HT-29 (cell line): ENCODE data around the gene B4GALT1. TPM values are rescaled to one million over a fixed set of nuclear protein-coding genes. Genes with fewer than 3 reads are reported as not detected.
A peak's percentile ranks its signal among the peaks of the same experiment; 100 is the strongest.
"Not testable (repeated sequence)": the region's sequence is repeated elsewhere in the genome, so short reads cannot be mapped to it uniquely, and the experiment has no call there.

Source experiments
- DNase-seq: peaks from one replicate; pipeline ENCODE4 v3.0.0-alpha.2; 2015; ENCODE audit warnings: low spot score
- total RNA-seq: library from RNA; depleted of rRNA; stranded (reverse); fragments of >200 nt; shearing (Covaris generic); gene quantifications from 2 replicates; pipeline ENCODE4 v1.2.3, GENCODE V29; 2014

B4GALT1 gene
- total RNA-seq, 1 experiment from 2014 or later: 16.9 TPM

- DNase-seq: no peak
These were observed 17.8 kb upstream of the B4GALT1 start for GRCh38 chr9:33184963-33185362.

- no peak for DNase-seq
These were observed 15.4 kb upstream of the B4GALT1 start for GRCh38 chr9:33182519-33182918.

- no peak for DNase-seq
These were observed 13.5 kb upstream of the B4GALT1 start for GRCh38 chr9:33180526-33181184.

- DNase-seq: no peak
These were observed 12.0 kb upstream of the B4GALT1 start for GRCh38 chr9:33178972-33179697.

- DNase-seq: no peak
These were observed 10.5 kb upstream of the B4GALT1 start for GRCh38 chr9:33177639-33178038.

DNA sequence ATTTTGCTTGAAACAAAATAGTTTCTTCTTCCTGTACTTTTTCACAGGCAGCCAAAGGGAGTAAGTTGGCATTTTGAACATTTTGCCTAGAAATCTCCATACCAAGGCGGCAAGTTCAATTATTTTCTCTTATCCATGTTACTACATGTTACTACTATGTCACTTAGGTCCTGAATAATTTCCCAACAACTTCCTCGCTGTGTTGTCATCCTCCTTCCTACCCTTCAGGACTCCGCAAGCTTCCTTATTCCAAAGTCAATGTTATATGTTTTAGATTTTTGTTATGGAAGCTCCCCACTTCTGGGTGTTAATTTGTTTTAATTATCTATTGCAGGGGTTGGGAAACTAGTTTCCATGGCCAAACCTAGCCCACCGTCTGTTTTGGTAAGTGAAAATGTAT, 9.9 kb upstream of the B4GALT1 start:
- DNase-seq: no peak

- no peak for DNase-seq
These were observed 8.7 kb upstream of the B4GALT1 start for GRCh38 chr9:33175649-33176325.

DNA sequence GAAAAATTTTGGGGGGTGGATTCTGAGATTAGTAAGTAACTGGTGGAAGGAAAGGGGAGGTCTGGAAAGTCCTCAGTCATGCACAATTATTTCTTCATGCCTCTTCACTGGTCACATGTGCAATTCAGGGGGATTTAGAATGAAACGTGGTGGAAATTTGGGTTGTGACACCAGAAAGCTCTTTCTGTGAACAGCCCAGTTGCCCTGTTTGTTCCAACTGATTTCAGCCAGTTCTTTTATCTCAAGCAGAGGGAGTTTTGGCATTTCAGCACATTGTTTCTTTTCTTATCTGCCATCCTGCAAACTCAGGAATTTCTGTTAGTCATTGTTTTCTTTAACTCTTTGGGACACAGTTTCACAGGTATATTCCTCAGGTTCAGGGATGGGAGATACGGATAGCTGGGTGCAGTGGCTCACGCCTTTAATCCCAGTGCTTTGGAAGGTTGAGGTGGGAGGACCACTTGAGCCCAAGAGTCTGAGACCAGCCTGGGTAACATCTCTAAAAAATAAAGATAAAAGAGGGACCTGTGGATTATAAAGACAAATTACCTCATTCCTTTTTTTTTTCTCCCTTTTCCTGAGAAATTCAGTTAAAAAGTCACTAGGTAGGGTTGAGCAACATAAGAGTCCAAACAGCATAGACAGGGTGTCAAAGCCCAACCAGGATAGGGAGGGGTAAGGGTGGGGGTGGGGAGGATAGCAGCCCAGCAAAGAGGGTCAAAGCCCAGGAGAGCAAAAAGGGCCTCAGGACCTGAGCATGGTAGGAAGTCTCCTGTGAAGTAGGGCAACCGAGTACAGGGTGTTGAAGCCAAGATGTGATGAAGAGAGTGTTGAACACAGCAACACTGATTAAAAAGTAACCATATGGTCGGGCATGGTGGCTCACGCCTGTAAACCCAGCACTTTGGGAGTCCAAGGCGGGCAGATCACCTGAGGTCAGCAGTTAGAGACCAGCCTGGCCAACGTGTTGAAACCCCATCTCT, 5.4 kb upstream of the B4GALT1 start:
- DNase-seq: no peak

DNA sequence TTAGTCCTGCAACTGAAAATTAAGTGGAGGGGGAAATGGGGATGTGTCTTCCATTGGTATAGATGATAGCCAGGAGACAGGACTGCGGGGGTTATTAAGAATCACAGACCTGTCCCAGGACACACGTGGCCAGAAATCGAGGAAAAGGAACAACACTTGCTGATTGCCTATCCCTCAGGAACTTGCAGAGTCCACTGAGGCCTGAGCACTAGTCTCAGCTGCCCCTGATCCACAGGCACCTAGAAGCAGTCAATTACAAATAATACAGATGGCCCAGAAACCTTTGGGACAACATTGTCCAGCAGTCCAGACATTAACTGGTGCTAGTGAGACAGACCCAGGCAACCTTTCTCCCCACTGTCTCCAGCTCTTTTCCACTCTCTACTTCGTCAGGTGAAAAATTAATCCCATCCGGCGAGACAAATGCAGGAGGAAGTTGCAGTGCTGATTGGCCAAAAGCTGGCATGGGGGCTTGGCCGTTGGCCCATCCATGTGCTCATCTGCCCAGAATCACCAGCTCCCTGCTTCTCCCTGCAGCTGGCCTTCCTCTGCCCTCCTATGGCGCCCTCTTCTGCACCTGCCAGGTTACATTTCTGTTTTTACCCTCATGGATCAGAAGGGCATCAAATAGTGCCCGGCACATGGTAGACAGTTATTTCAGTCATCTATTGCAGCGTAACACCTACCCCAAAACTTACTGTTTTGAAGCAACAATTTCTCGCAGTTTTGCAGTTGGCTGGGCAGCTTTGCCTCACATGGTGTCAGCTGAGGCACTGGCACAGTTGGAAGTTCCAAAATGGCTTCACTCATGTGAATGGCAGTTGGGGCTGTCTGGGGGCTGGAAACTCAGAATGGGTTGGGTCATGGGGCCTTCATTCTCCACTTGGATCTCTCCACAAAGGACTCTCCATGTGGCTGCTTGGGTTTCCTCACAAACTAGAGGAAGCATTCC, 3.6 kb upstream of the B4GALT1 start:
- peak; percentile 43 for DNase-seq

- no peak for DNase-seq
These were observed 1.9 kb upstream of the B4GALT1 start for GRCh38 chr9:33168941-33169544.

DNA sequence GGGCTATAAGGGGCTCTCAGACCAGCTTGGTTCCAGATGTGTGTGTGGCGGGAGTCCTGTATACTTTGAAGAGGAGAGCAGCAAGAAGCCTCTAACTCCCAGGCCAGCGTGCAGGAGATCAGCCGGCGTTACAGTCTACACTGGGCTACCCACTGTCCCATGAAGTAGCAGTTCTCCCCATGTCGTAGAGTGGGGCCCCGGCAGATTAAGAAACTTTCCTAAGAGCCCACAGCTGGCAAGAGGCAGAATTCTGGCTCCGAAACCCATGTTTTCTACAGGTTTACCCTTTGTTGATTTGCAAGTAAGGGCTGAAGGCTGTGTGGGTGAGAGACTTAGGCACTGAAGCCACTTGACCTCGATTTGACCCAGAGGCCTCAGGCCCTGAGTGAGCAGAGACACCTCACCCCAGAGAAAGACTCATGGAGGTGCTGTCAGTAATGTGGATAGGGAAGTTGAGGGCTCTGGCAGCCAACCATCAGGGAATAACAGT, 881 bp upstream of the B4GALT1 start:
- DNase-seq: peak; percentile 5

DNA sequence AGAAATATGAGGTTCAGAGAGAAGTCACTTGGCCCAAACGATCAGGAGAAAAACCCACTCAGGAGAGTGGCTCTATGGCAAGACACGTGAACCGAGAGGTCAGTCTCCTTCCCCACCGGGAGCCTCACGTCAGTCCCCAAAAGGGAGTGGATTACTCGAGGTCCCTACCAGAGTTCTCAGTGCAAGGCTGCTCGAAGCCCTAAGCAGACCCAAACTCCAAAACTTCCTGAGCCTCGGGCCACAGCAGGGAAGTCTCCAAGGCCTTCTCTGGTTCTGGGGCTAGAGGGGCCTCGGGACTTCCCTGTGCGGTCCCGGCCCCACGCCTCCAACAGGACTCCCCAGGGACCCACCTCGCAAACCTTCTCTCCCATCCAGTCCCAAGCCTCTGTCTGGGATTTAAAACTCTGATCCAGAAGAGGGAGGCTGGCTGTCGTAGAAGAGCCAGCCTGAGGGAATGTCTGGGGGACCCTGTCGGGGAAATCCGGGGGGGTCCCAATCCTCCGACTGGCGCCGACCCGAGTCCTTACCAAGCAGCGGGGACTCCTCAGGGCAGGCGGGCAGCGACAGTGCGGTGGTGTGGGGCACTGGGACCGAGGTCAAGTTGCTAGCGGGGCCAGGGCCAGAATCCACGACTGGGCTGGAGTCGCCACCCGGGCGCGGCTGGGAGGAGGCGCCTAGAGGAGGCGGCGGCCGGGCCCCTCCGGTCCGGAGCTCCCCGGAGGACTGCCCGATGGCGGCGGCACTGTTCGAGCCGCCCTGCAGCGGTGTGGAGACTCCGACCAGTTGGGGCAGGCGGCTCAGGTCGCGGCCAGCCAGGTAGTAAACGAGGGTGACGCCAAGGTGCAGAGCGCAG, 679 bp downstream of the B4GALT1 start:
- peak; percentile 46 for DNase-seq

DNA sequence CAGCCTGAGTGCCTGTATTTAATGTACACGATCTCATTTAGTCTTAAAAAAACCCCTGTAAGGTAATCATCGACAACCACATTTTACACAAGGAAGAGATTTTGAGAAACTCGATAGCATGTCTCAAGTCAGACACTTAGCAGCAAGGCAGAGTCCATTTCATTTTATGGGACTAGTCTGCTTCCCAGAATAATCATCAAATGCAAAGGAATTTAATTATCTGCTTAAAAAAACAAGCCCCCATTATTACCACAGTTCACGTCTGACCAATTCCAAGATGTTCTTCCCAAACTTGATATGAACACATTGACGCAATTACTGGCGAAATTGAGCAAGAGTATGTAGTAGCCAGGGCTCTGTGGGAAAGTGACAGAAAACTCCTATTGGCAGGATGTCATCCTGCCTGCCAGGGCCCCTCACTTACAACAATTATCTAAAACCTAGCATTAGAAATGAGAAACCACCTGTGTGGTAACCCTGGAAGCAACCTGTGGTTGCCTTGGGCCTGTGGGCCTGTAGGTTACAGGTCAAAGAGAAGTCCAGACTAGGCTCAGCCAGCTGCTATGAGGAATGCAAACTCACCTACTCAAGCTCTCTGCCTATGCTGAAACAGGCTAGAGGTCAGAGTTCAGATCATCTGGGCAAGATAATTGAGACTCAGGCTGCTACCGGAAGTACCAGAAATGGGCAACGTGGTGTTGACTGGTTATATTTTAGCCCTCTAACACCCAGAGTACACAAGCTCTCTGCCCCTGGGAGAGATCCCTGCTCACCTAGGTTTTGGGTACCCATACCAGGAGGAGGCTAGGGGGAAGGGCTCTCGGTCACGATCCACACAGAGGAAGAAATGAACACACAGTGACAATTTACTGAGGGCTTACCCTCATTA, 1.6 kb downstream of the B4GALT1 start:
- DNase-seq: peak; percentile 80

GRCh38 chr9:33164921-33165262, 2.2 kb downstream of the B4GALT1 start:
- not testable (repeated sequence) for DNase-seq

- DNase-seq: no peak
These were observed 2.9 kb downstream of the B4GALT1 start for GRCh38 chr9:33164138-33164809.

- DNase-seq: no peak
These were observed 3.6 kb downstream of the B4GALT1 start for GRCh38 chr9:33163433-33164137.
